ENCODE results near the gene CLBA1. TPM values are rescaled to one million over a fixed set of nuclear protein-coding genes. Genes with fewer than 3 reads are reported as not detected.
"Not testable (repeated sequence)": the region's sequence is repeated elsewhere in the genome, so short reads cannot be mapped to it uniquely, and the experiment has no call there.

Gene CLBA1
- total and polyA plus RNA-seq, 3 donors from 2014 or later: 27.6 to 53.9 (median 47.6) TPM

DNA sequence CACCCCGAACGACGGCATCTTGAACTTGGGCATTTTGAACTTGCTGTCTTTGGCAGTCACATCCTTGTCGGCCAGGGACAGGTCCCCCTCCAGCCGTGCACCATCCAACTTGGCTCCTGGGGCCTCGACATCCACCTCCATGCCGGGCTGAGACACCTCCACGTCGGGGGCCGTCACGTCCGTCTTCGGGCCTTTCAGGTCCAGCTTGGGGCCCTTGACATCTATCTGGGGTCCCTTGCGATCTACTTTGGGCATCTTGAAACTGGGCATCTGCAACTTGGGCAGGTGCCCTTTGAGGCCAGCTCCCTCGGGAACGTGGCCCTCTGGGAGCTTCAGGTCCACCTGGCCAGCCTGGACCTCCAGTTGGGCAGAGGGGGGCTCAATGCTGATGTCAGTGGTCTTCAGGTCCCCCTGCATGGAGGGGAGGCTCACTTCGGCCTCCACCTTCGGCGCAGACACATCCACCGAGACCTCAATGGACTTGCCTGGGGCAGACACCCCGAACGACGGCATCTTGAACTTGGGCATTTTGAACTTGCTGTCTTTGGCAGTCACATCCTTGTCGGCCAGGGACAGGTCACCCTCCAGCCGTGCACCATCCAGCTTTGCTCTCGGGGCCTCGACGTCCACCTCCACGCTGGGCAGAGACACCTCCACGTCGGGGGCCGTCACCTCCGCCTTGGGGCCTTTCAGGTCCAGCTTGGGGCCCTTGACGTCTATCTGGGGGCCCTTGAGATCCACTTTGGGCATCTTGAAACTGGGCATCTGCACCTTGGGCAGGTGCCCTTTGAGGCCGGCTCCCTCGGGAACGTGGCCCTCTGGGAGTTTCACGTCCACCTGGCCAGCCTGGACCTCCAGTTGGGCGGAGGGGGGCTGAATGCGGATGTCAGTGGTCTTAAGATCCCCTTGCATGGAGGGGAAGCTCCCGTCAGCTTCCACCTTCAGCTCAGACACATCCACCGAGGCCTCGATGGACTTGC is 39.3 kb upstream of the CLBA1 start:
- intact Hi-C loops (cut with DNase I; ENCODE audit: low total_unique reads); DNase-seq; H3K36me3 ChIP-seq (ENCODE audit: low read depth, missing control alignments); H3K27ac ChIP-seq; H3K4me3 ChIP-seq; H3K9me3 ChIP-seq; H3K4me1 ChIP-seq; H3K27me3 ChIP-seq: not testable (repeated sequence)
- 94% methylated on average over 12 to 43 of the region's 43 CpGs for WGBS, 2 donors

DNA sequence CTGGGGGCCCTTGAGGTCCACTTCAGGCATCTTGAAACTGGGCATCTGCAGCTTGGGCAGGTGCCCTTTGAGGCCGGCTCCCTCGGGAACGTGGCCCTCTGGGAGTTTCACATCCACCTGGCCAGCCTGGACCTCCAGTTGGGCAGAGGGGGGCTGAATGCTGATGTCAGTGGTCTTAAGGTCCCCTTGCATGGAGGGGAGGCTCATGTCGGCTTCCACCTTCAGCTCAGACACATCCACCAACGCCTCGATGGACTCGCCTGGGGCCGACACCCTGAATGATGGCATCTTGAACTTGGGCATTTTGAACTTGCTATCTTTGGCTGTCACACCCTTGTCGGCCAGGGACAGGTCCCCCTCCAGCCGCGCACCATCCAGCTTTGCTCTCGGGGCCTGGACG is 38.4 kb upstream of the CLBA1 start:
- H3K36me3 ChIP-seq (ENCODE audit: low read depth, missing control alignments); H3K27ac ChIP-seq; DNase-seq; H3K9me3 ChIP-seq; H3K27me3 ChIP-seq; intact Hi-C loops (cut with DNase I; ENCODE audit: low total_unique reads); H3K4me1 ChIP-seq; H3K4me3 ChIP-seq: not testable (repeated sequence)
- WGBS, 2 donors: 89 to 93% methylated on average over 13 of the region's 13 CpGs

DNA sequence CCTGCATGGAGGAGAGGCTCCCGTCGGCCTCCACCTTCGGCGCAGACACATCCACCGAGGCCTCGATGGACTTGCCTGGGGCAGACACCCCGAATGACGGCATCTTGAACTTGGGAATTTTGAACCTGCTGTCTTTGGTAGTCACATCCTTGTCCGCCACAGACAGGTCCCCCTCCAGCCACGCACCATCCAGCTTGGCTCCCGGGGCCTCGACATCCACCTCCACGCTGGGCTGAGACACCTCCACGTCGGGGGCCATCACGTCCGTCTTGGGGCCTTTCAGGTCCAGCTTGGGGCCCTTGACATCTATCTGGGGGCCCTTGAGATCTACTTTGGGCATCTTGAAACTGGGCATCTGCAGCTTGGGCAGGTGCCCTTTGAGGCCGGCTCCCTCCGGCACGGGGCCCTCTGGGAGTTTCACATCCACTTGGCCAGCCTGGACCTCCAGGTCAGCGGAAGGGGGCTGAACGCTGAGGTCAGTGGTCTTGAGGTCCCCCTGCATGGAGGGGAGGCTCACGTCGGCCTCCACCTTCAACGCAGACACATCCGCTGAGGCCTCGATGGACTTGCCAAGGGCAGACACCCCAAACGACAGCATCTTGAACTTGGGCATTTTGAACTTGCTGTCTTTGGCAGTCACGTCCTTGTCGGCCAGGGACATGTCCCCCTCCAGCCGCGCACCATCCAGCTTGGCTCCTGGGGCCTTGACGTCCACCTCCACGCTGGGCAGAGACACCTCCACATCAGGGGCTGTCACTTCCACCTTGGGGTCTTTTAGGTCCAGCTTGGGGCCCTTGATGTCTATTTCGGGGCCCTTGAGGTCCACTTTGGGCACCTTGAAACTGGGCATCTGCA is 37.5 kb upstream of the CLBA1 start:
- H3K36me3 ChIP-seq (ENCODE audit: low read depth, missing control alignments); intact Hi-C loops (cut with DNase I; ENCODE audit: low total_unique reads): not testable (repeated sequence)

DNA sequence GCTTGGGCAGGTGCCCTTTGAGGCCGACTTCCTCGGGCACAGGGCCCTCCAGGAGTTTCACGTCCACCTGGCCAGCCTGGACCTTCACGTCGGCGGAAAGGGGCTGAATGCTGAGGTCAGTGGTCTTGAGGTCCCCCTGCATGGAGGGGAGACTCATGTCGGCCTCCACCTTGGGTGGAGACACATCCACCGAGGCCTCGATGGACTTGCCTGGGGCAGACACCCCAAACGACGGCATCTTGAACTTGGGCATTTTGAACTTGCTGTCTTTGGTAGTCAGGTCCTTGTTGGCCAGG is 36.9 kb upstream of the CLBA1 start:
- WGBS, 2 donors: 87 to 97% methylated on average over 7 to 11 of the region's 11 CpGs
- no peak for DNase-seq
- H3K27ac ChIP-seq: no peak overlapping the region
- intact Hi-C loops (cut with DNase I; ENCODE audit: low total_unique reads): no loop called here
- H3K4me1 ChIP-seq: no peaks in the 10 kb centered on the region
- no peaks in the 10 kb centered on the region for H3K27me3 ChIP-seq
- no peak overlapping the region for H3K4me3 ChIP-seq
- no peaks in the 10 kb centered on the region for H3K9me3 ChIP-seq
- TF ChIP-seq POLR2A (IDR thresholded peaks at IDR 0.05): no peak
- TF ChIP-seq, protein P1, sequence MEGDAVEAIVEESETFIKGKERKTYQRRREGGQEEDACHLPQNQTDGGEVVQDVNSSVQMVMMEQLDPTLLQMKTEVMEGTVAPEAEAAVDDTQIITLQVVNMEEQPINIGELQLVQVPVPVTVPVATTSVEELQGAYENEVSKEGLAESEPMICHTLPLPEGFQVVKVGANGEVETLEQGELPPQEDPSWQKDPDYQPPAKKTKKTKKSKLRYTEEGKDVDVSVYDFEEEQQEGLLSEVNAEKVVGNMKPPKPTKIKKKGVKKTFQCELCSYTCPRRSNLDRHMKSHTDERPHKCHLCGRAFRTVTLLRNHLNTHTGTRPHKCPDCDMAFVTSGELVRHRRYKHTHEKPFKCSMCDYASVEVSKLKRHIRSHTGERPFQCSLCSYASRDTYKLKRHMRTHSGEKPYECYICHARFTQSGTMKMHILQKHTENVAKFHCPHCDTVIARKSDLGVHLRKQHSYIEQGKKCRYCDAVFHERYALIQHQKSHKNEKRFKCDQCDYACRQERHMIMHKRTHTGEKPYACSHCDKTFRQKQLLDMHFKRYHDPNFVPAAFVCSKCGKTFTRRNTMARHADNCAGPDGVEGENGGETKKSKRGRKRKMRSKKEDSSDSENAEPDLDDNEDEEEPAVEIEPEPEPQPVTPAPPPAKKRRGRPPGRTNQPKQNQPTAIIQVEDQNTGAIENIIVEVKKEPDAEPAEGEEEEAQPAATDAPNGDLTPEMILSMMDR (IDR thresholded peaks at IDR 0.05): no peak
- H3K36me3 ChIP-seq (ENCODE audit: low read depth, missing control alignments): no peaks in the 10 kb centered on the region

More for the DNA sequence above, 37.5 kb upstream of the CLBA1 start:
- DNase-seq, H3K4me1 ChIP-seq, H3K9me3 ChIP-seq, H3K4me3 ChIP-seq, H3K27me3 ChIP-seq, H3K27ac ChIP-seq: not testable (repeated sequence)
- 85 to 91% methylated on average over 9 to 35 of the region's 35 CpGs for WGBS, 2 donors

DNA sequence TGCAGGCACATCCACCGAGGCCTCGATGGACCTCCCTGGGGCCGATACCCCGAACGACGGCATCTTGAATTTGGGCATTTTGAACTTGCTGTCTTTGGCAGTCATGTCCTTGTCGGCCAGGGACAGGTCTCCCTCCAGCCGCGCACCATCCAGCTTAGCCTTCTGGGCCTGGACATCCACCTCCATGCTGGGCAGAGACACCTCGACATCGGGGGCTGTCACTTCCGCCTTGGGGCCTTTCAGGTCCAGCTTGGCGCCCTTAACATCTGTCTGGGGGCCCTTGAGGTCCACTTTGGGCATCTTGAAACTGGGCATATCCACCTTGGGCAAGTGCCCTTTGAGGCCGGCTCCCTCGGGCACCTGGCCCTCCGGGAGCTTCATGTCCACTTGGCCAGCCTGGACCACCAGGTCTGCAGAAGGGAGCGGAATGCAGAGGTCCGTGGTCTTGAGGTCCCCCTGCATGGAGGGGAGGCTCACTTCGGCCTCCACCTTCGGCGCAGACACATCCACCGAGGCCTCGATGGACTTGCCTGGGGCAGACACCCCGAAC is 36.1 kb upstream of the CLBA1 start:
- H3K4me3 ChIP-seq; DNase-seq; H3K9me3 ChIP-seq; H3K27ac ChIP-seq; H3K36me3 ChIP-seq (ENCODE audit: low read depth, missing control alignments); intact Hi-C loops (cut with DNase I; ENCODE audit: low total_unique reads); H3K4me1 ChIP-seq; H3K27me3 ChIP-seq: not testable (repeated sequence)
- WGBS, 2 donors: 96 to 100% methylated on average over 3 to 23 of the region's 24 CpGs

DNA sequence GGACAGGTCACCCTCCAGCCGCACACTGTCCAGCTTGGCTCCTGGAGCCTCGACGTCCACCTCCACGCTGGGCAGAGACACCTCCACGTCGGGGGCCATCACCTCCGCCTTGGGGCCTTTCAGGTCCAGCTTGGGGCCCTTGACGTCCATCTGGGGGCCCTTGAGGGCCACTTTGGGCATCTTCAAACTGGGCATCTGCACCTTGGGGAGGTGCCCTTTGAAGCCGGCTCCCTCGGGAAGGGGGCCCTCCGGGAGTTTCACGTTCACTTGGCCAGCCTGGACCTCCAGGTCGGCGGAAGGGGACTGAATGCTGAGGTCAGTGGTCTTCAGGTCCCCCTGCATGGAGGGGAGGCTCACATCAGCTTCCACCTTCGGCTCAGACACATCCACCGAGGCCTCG is 35.6 kb upstream of the CLBA1 start:
- no peaks in the 10 kb centered on the region for H3K9me3 ChIP-seq
- intact Hi-C loops (cut with DNase I; ENCODE audit: low total_unique reads): no loop called here
- H3K27ac ChIP-seq: no peak overlapping the region
- TF ChIP-seq, protein P1 (IDR thresholded peaks at IDR 0.05): no peak
- no peak for TF ChIP-seq POLR2A (IDR thresholded peaks at IDR 0.05)
- no peak for DNase-seq
- no peaks in the 10 kb centered on the region for H3K4me1 ChIP-seq
- no peaks in the 10 kb centered on the region for H3K27me3 ChIP-seq
- WGBS, 2 donors: 93 to 96% methylated on average over 3 to 16 of the region's 17 CpGs
- no peaks in the 10 kb centered on the region for H3K36me3 ChIP-seq (ENCODE audit: low read depth, missing control alignments)
- no peak overlapping the region for H3K4me3 ChIP-seq

DNA sequence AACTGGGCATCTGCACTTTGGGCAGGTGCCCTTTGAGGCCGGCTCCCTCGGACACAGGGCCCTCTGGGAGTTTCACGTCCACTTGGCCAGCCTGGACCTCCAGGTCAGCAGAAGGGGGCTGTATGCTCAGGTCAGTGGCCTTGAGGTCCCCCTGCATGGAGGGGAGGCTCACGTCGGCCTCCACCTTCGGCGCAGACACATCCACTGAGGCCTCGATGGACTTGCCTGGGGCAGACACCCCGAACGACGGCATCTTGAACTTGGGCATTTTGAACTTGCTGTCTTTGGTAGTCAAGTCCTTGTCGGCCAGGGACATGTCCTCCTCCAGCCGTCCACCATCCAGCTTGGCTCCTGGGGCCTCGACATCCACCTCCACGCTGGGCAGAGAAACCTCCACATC is 34.9 kb upstream of the CLBA1 start:
- DNase-seq; H3K9me3 ChIP-seq; H3K27ac ChIP-seq; intact Hi-C loops (cut with DNase I; ENCODE audit: low total_unique reads); H3K4me3 ChIP-seq; H3K27me3 ChIP-seq; H3K36me3 ChIP-seq (ENCODE audit: low read depth, missing control alignments); H3K4me1 ChIP-seq: not testable (repeated sequence)
- 93% methylated on average over 15 of the region's 15 CpGs; no CpG with 5 or more reads in 1 of the 2 donors for WGBS, 2 donors

DNA sequence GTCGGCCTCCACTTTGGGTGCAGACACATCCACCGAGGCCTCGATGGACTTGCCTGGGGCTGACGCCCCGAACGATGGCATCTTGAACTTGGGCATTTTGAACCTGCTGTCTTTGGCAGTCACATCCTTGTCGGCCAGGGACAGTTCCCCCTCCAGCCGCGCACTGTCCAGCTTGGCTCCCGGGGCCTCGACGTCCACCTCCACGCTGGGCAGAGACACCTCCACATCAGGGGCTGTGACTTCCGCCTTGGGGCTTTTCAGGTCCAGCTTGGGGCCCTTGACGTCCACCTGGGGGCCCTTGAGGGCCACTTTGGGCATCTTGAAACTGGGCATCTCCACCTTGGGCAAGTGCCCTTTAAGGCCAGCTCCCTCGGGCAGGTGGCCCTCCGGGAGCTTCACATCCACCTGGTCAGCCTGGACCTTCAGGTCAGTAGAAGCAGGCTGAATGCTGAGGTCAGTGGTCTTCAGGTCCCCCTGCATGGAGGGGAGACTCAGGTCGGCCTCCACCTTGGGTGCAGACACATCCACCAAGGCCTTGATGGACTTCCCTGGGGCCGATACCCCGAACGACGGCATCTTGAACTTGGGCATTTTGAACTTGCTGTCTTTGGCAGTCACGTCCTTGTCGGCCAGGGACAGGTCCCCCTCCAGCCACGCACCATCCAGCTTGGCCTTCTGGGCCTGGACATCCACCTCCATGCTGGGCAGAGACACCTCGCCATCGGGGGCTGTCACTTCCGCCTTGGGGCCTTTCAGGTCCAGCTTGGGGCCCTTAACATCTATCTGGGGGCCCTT is 33.5 kb upstream of the CLBA1 start:
- DNase-seq; H3K27ac ChIP-seq; H3K4me3 ChIP-seq; intact Hi-C loops (cut with DNase I; ENCODE audit: low total_unique reads); H3K9me3 ChIP-seq; H3K27me3 ChIP-seq; H3K36me3 ChIP-seq (ENCODE audit: low read depth, missing control alignments); H3K4me1 ChIP-seq: not testable (repeated sequence)
- WGBS, 2 donors: 86 to 90% methylated on average over 23 to 28 of the region's 28 CpGs

Data from testis (tissue), 3 donors.